ENCODE results near the gene APMAP.

- TF ChIP-seq RAD21 (IDR thresholded peaks at IDR 0.05; ENCODE audit: low read depth) (no peak), FOXM1 (IDR thresholded peaks at IDR 0.05; ENCODE audit: borderline replicate concordance, low read depth) (no peak), TAF1 (IDR thresholded peaks at IDR 0.05; ENCODE audit: low read depth) (no peak)
- TF ChIP-seq, protein P1, sequence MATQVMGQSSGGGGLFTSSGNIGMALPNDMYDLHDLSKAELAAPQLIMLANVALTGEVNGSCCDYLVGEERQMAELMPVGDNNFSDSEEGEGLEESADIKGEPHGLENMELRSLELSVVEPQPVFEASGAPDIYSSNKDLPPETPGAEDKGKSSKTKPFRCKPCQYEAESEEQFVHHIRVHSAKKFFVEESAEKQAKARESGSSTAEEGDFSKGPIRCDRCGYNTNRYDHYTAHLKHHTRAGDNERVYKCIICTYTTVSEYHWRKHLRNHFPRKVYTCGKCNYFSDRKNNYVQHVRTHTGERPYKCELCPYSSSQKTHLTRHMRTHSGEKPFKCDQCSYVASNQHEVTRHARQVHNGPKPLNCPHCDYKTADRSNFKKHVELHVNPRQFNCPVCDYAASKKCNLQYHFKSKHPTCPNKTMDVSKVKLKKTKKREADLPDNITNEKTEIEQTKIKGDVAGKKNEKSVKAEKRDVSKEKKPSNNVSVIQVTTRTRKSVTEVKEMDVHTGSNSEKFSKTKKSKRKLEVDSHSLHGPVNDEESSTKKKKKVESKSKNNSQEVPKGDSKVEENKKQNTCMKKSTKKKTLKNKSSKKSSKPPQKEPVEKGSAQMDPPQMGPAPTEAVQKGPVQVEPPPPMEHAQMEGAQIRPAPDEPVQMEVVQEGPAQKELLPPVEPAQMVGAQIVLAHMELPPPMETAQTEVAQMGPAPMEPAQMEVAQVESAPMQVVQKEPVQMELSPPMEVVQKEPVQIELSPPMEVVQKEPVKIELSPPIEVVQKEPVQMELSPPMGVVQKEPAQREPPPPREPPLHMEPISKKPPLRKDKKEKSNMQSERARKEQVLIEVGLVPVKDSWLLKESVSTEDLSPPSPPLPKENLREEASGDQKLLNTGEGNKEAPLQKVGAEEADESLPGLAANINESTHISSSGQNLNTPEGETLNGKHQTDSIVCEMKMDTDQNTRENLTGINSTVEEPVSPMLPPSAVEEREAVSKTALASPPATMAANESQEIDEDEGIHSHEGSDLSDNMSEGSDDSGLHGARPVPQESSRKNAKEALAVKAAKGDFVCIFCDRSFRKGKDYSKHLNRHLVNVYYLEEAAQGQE (IDR thresholded peaks at IDR 0.05; ENCODE audit: low read depth), result no peak
These were observed 38.4 kb downstream of the APMAP start for GRCh38 chr20:24954151-24954550.

Measured in Ishikawa (cell line).